Measurements from ENCODE around the gene SCMH1. TPM values are rescaled to one million over a fixed set of nuclear protein-coding genes. Genes with fewer than 3 reads are reported as not detected.

Gene SCMH1
- total RNA-seq, 1 experiment from 2014 or later, result 16.5 TPM

DNA sequence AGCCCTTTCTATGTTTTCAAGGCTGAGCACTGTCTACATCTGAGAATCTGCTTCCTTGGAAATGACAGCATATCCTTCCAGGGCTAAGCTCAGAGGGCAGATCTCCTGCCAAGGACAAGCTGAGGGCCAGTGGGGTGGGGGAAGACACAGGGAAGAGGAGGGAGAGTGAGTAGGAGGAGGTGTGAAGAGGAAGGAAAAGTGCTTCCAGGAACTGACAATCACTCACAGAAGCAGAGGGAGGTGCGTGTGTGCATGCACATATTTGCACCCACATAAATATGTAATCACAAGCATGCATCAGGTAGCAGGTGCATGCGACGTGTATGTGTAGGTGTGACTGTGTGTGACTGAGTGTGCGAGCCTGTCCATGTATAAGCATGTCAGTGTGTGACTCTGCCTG lies 43.7 kb upstream of the SCMH1 start:
- no CpG with 5 or more reads among the region's 4 CpGs for WGBS (ENCODE audit: extremely low coverage, insufficient read length, low lambda C conversion rate)
- H3K27me3 ChIP-seq (ENCODE audit: insufficient read depth, low read length), result no peaks in the 10 kb centered on the region; the same call in 1 of the 2 replicates
- no peaks in the 10 kb centered on the region for H3K79me2 ChIP-seq (ENCODE audit: insufficient read depth, low read length)
- no peak overlapping the region for H3K9ac ChIP-seq (ENCODE audit: extremely low read depth, insufficient read length, low read length)
- H3K9me3 ChIP-seq (ENCODE audit: control insufficient read depth, low read depth, low read length), result no peaks in the 10 kb centered on the region
- H4K20me1 ChIP-seq (ENCODE audit: control insufficient read depth, insufficient read depth, insufficient read length), result no peaks in the 10 kb centered on the region
- no peak overlapping the region for H3K27ac Mint-ChIP-seq
- H3K27me3 Mint-ChIP-seq (ENCODE audit: low read depth), result peaks cover 75% of the 10 kb centered on the region
- H3K18ac ChIP-seq (ENCODE audit: insufficient read length, low read depth, low read length), result no peak overlapping the region
- H2AK5ac ChIP-seq (ENCODE audit: insufficient read length, low read length), result no peak overlapping the region
- no peaks in the 10 kb centered on the region for H3K79me1 ChIP-seq (ENCODE audit: insufficient read depth, low read depth, low read length, poor library complexity, severe bottlenecking)
- no peak overlapping the region for H2AFZ ChIP-seq (ENCODE audit: low read length)
- H2BK20ac ChIP-seq (ENCODE audit: low read depth, low read length, poor library complexity, severe bottlenecking), result no peak overlapping the region
- no peak overlapping the region for H2BK120ac ChIP-seq (ENCODE audit: low read depth, low read length, poor library complexity, severe bottlenecking)
- no peak overlapping the region for H2BK12ac ChIP-seq (ENCODE audit: insufficient read length, low read depth, low read length)
- H4K8ac ChIP-seq (replicated peaks; ENCODE audit: insufficient read length, low read depth, low read length), result no peak overlapping the region
- no peak overlapping the region for H3K4me2 ChIP-seq (ENCODE audit: insufficient read depth, insufficient read length, low read length)
- H4K5ac ChIP-seq (ENCODE audit: insufficient read length, low read depth, low read length), result no peak overlapping the region
- H3K4me3 Mint-ChIP-seq, result no peak overlapping the region
- DNase-seq, result no peak
- H2BK5ac ChIP-seq (ENCODE audit: insufficient read length, low read length), result no peak overlapping the region
- H3K56ac ChIP-seq (ENCODE audit: insufficient read length, low read depth, low read length), result no peak overlapping the region
- no peak overlapping the region for H3K4ac ChIP-seq (ENCODE audit: low read depth, low read length)
- H3K36me3 Mint-ChIP-seq (ENCODE audit: insufficient read depth in 1 of 3, low read depth in 3 of 3), result no peaks in the 10 kb centered on the region
- H4K91ac ChIP-seq (ENCODE audit: insufficient read length, low read depth, low read length), result no peak overlapping the region
- no peak overlapping the region for H2BK15ac ChIP-seq (ENCODE audit: low read depth, low read length)
- no peak overlapping the region for H3K14ac ChIP-seq (ENCODE audit: insufficient read depth, low read length)
- no peak overlapping the region for H3T11ph ChIP-seq (ENCODE audit: low read length)
- no peak overlapping the region for H3K27ac ChIP-seq (ENCODE audit: insufficient read length, low read depth, low read length)
- H3K23me2 ChIP-seq (ENCODE audit: insufficient read length, low read depth, low read length, poor library complexity, severe bottlenecking), result no peaks in the 10 kb centered on the region
- peaks cover 19 to 31% of the 10 kb centered on the region in 2 experiments for H3K4me1 Mint-ChIP-seq
- no peaks in the 10 kb centered on the region for H3K9me3 Mint-ChIP-seq
- H3K23ac ChIP-seq (ENCODE audit: insufficient read length, low read depth, low read length), result no peak overlapping the region
- no peaks in the 10 kb centered on the region; the same call in 1 of the 2 replicates for H3K4me1 ChIP-seq (ENCODE audit: insufficient read depth, low read length)
- TF ChIP-seq, protein P1, sequence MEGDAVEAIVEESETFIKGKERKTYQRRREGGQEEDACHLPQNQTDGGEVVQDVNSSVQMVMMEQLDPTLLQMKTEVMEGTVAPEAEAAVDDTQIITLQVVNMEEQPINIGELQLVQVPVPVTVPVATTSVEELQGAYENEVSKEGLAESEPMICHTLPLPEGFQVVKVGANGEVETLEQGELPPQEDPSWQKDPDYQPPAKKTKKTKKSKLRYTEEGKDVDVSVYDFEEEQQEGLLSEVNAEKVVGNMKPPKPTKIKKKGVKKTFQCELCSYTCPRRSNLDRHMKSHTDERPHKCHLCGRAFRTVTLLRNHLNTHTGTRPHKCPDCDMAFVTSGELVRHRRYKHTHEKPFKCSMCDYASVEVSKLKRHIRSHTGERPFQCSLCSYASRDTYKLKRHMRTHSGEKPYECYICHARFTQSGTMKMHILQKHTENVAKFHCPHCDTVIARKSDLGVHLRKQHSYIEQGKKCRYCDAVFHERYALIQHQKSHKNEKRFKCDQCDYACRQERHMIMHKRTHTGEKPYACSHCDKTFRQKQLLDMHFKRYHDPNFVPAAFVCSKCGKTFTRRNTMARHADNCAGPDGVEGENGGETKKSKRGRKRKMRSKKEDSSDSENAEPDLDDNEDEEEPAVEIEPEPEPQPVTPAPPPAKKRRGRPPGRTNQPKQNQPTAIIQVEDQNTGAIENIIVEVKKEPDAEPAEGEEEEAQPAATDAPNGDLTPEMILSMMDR (conservative IDR thresholded peaks at IDR 0.05), result no peak

Data from H9 (cell line).